ENCODE data around the gene PPP1R16B. TPM values are rescaled to one million over a fixed set of nuclear protein-coding genes. Genes with fewer than 3 reads are reported as not detected.

The PPP1R16B gene
- total RNA-seq, 2 experiments from 2014 or later: 87.6 to 91.1 TPM

- peaks cover 62% of the 10 kb centered on the region for H3K4me1 Mint-ChIP-seq (ENCODE audit: low read depth)
- H3K36me3 ChIP-seq (ENCODE audit: insufficient read depth, low read length): peaks cover 13% of the 10 kb centered on the region
- H3K9me3 Mint-ChIP-seq: no peaks in the 10 kb centered on the region
- peaks cover 75% of the 10 kb centered on the region for H3K4me1 ChIP-seq (ENCODE audit: insufficient read depth, low read length)
- no peak for DNase-seq
- H3K4me3 Mint-ChIP-seq: peak overlapping the region; percentile 43
- H3K27ac Mint-ChIP-seq: peak overlapping the region; percentile 81
- ATAC-seq (ENCODE audit: poor library complexity): no peak
- no peaks in the 10 kb centered on the region for H3K27me3 ChIP-seq (ENCODE audit: control insufficient read depth in 1 of 2, insufficient read depth in 2 of 2, low read length in 2 of 2)
- no peak overlapping the region for H3K4me3 ChIP-seq (ENCODE audit: low read length)
- POLR2A ChIA-PET: interaction anchor here (1.2 kb wide), 1 partner anchor 57 kb away, joined by 3 read pairs; the partner anchor contains the start of gene PPP1R16B
- no peaks in the 10 kb centered on the region for H3K27me3 Mint-ChIP-seq
- TF ChIP-seq CTCF (IDR thresholded peaks at IDR 0.05): no peak
- H3K36me3 Mint-ChIP-seq (ENCODE audit: low read depth): peaks cover 21% of the 10 kb centered on the region
- peak overlapping the region in 1 of 2 donors; percentile 75 for H3K27ac ChIP-seq (ENCODE audit: low read depth in 1 of 2, low read length in 2 of 2)
- no peaks in the 10 kb centered on the region for H3K9me3 ChIP-seq (ENCODE audit: control insufficient read depth in 1 of 2, insufficient read depth in 1 of 2, low read length in 2 of 2)
- CTCF ChIA-PET: interaction anchor here (1.3 to 1.4 kb wide), 2 partner anchors 19 to 31 kb away, joined by 4 to 5 read pairs; no protein-coding TSS in a partner anchor
- intact Hi-C loops (cut with DNase I, micrococcal nuclease): loop anchor here in 1 of 2 experiments (2.0 kb wide), 1 partner anchor 19 kb away; no protein-coding TSS in a partner anchor
Observed at GRCh38 chr20:38862226-38862625, 56.7 kb downstream of the PPP1R16B start.

- Mint-ChIP-seq H3K4me3 (peak overlapping the region; percentile 43), H3K27me3 (no peaks in the 10 kb centered on the region), H3K4me1 (ENCODE audit: low read depth) (peaks cover 55% of the 10 kb centered on the region), H3K9me3 (no peaks in the 10 kb centered on the region), H3K36me3 (ENCODE audit: low read depth) (peaks cover 28% of the 10 kb centered on the region), H3K27ac (peak overlapping the region; percentile 81)
- ChIA-PET POLR2A (interaction anchor here (1.2 kb wide), 1 partner anchor 58 kb away, joined by 3 read pairs; the partner anchor contains the start of gene PPP1R16B), CTCF (interaction anchor here (1.3 to 1.4 kb wide), 2 partner anchors 20 to 30 kb away, joined by 4 to 5 read pairs; no protein-coding TSS in a partner anchor)
- Histone ChIP-seq H3K4me3 (ENCODE audit: low read length) (peak overlapping the region; percentile 4), H3K27ac (ENCODE audit: low read depth in 1 of 2, low read length in 2 of 2) (peak overlapping the region; percentile 34 to 75), H3K9me3 (ENCODE audit: control insufficient read depth in 1 of 2, insufficient read depth in 1 of 2, low read length in 2 of 2) (no peaks in the 10 kb centered on the region), H3K27me3 (ENCODE audit: control insufficient read depth in 1 of 2, insufficient read depth in 2 of 2, low read length in 2 of 2) (no peaks in the 10 kb centered on the region), H3K36me3 (ENCODE audit: insufficient read depth, low read length) (peaks cover 16% of the 10 kb centered on the region), H3K4me1 (ENCODE audit: insufficient read depth, low read length) (peaks cover 67% of the 10 kb centered on the region)
- intact Hi-C loops (cut with DNase I, micrococcal nuclease): loop anchor here in 1 of 2 experiments (2.0 kb wide), 1 partner anchor 20 kb away; no protein-coding TSS in a partner anchor
- no peak for TF ChIP-seq CTCF (IDR thresholded peaks at IDR 0.05)
- DNase-seq (peak in 8 of 14 experiments; percentile 21 to 89 (median 49)), ATAC-seq (ENCODE audit: poor library complexity) (peak; percentile 81)
Observed at GRCh38 chr20:38863024-38863851, 57.7 kb downstream of the PPP1R16B start.

DNA sequence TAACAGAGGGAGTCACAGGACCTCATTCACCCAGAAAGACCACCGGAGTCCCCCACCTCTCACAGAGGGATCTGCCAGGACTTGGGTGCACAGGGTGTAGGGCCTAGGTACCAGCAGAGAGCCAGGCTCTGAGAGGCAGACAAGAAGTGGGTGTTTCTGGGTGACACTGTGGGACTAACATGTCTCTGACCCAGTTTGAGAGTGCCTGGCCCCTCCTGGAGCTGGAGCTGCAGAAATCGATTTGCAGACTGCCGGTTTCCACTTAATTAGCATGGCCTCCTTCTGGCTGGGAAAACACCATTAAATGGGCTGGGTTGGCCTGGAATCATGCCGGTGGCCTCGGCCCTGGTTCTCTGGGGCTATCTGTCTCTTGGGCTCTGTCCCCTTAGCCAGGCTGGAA is 59.2 kb downstream of the PPP1R16B start:
- DNase-seq (peak in 1 of 14 experiments; percentile 64), ATAC-seq (ENCODE audit: poor library complexity) (no peak)
- H3K27ac Mint-ChIP-seq: peak overlapping the region; percentile 81
- Histone ChIP-seq H3K4me3 (ENCODE audit: low read length) (no peak overlapping the region), H3K4me1 (ENCODE audit: insufficient read depth, low read length) (peaks cover 53% of the 10 kb centered on the region), H3K9me3 (ENCODE audit: control insufficient read depth in 1 of 2, insufficient read depth in 1 of 2, low read length in 2 of 2) (peaks cover 0 to 4% of the 10 kb centered on the region in 2 experiments), H3K27ac (ENCODE audit: low read depth in 1 of 2, low read length in 2 of 2) (no peak overlapping the region), H3K36me3 (ENCODE audit: insufficient read depth, low read length) (peaks cover 16% of the 10 kb centered on the region), H3K27me3 (ENCODE audit: control insufficient read depth in 1 of 2, insufficient read depth in 2 of 2, low read length in 2 of 2) (no peaks in the 10 kb centered on the region)
- H3K27me3 Mint-ChIP-seq: no peaks in the 10 kb centered on the region
- no peak overlapping the region for H3K4me3 Mint-ChIP-seq
- ChIA-PET CTCF (no interaction called here), POLR2A (no interaction called here)
- peaks cover 28% of the 10 kb centered on the region for H3K36me3 Mint-ChIP-seq (ENCODE audit: low read depth)
- H3K9me3 Mint-ChIP-seq: no peaks in the 10 kb centered on the region
- TF ChIP-seq CTCF (IDR thresholded peaks at IDR 0.05): no peak
- intact Hi-C loops (cut with DNase I, micrococcal nuclease): no loop called here
- peaks cover 46% of the 10 kb centered on the region for H3K4me1 Mint-ChIP-seq (ENCODE audit: low read depth)

All from CD4-positive, alpha-beta T cell (primary cell).